ENCODE measurements around the gene B3GALT4.

DNA sequence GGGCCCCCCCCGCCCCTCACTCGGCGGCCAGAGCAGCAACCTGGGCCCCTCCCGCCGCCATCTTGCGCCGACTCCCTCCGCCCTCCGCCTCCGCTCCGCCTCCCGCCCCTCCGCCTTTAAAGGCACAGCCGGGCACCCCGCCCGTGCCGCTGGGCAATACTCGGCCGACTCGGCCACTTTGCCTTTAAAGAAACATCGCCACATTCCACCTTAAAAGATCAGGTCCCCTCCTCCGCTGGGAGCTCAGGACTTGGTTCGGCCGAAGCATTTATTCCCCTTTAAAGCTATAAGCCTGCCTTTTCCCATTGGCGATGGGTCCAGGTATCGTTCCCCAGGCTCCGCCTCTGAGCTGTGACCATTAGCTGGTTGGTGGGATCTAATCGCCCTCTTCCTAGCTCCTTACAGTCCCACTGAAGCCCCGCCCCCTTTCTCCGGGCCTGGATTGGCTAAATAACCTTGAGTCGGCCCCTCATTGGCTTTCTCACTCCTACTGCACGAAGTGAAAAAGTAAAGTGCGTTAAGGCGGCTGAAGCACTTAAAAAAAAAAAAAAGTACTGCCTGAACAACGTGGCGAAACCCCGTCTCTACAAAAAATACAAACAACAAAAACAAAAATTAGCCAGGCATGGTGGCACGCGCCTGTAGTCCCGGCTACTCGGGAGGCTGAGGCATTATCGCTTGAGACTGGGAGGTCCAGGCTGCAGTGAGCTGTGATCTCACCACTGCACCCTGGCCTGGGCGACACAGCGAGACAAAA, 40.9 kb downstream of the B3GALT4 start, which contains the start of gene ZBTB22:
- no peak for TF ChIP-seq SP1 (IDR thresholded peaks at IDR 0.05; ENCODE audit: low read depth)
- TF ChIP-seq, protein P1, sequence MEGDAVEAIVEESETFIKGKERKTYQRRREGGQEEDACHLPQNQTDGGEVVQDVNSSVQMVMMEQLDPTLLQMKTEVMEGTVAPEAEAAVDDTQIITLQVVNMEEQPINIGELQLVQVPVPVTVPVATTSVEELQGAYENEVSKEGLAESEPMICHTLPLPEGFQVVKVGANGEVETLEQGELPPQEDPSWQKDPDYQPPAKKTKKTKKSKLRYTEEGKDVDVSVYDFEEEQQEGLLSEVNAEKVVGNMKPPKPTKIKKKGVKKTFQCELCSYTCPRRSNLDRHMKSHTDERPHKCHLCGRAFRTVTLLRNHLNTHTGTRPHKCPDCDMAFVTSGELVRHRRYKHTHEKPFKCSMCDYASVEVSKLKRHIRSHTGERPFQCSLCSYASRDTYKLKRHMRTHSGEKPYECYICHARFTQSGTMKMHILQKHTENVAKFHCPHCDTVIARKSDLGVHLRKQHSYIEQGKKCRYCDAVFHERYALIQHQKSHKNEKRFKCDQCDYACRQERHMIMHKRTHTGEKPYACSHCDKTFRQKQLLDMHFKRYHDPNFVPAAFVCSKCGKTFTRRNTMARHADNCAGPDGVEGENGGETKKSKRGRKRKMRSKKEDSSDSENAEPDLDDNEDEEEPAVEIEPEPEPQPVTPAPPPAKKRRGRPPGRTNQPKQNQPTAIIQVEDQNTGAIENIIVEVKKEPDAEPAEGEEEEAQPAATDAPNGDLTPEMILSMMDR (IDR thresholded peaks at IDR 0.05 in 2 of 3, conservative IDR thresholded peaks at IDR 0.05 in 1 of 3; ENCODE audit: borderline replicate concordance in 1 of 3, insufficient read depth in 1 of 3, low read depth in 2 of 3, low read length in 2 of 3): no peak
- TF ChIP-seq EZH2 (IDR thresholded peaks at IDR 0.05): no peak
- TF ChIP-seq, protein P2, sequence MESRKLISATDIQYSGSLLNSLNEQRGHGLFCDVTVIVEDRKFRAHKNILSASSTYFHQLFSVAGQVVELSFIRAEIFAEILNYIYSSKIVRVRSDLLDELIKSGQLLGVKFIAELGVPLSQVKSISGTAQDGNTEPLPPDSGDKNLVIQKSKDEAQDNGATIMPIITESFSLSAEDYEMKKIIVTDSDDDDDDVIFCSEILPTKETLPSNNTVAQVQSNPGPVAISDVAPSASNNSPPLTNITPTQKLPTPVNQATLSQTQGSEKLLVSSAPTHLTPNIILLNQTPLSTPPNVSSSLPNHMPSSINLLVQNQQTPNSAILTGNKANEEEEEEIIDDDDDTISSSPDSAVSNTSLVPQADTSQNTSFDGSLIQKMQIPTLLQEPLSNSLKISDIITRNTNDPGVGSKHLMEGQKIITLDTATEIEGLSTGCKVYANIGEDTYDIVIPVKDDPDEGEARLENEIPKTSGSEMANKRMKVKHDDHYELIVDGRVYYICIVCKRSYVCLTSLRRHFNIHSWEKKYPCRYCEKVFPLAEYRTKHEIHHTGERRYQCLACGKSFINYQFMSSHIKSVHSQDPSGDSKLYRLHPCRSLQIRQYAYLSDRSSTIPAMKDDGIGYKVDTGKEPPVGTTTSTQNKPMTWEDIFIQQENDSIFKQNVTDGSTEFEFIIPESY (IDR thresholded peaks at IDR 0.05; ENCODE audit: extremely low read depth, insufficient replicate concordance, low read length): no peak
- TF ChIP-seq, protein P3, sequence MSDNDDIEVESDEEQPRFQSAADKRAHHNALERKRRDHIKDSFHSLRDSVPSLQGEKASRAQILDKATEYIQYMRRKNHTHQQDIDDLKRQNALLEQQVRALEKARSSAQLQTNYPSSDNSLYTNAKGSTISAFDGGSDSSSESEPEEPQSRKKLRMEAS (IDR thresholded peaks at IDR 0.05): no peak
- no peak for TF ChIP-seq SIN3A (IDR thresholded peaks at IDR 0.05; ENCODE audit: low read depth)

Measured in HCT116 (cell line).